SK-N-SH treated with all-trans-retinoic acid at 6 μM for 48 hours (cell line): Measurements from ENCODE around the gene CDKN1A.

Experiments
- ATAC-seq: fragments of 200-7000 bp; cut with Tn5 transposase; 3 replicates; pipeline ENCODE4 v1.9.1; 2020; ENCODE audit warnings: mild to moderate bottlenecking, moderate library complexity
- ARNTL ChIP-seq: fragments of 450-650 bp; formaldehyde crosslinking; IDR thresholded peaks from 2 replicates; pipeline ENCODE4 v1.5.0; 2020; ENCODE audit warnings: low read depth, mild to moderate bottlenecking, moderate library complexity, borderline replicate concordance
- BACH2 ChIP-seq: fragments of 250-450 bp; sonication (Bioruptor Pico); IDR thresholded peaks from 2 replicates; pipeline ENCODE4 v1.9.0; 2021; ENCODE audit warnings: mild to moderate bottlenecking, borderline replicate concordance
- CSDC2 ChIP-seq: fragments of 250-450 bp; sonication (Bioruptor Pico); IDR thresholded peaks from 2 replicates; pipeline ENCODE4 v1.5.0; 2020; ENCODE audit warnings: mild to moderate bottlenecking, moderate library complexity
- ESRRG ChIP-seq: fragments of 250-450 bp; sonication (Bioruptor Pico); IDR thresholded peaks from 2 replicates; pipeline ENCODE4 v1.6.1; 2021; ENCODE audit warnings: mild to moderate bottlenecking
- GLIS3 ChIP-seq: fragments of 250-450 bp; sonication (Bioruptor Pico); IDR thresholded peaks from 2 replicates; pipeline ENCODE4 v1.5.0; 2020; ENCODE audit warnings: mild to moderate bottlenecking, moderate library complexity
- ISL1 ChIP-seq: fragments of 250-450 bp; sonication (Bioruptor Pico); IDR thresholded peaks from 2 replicates; pipeline ENCODE4 v2.1.2; 2022; ENCODE audit warnings: mild to moderate bottlenecking, moderate library complexity
- PATZ1 ChIP-seq: fragments of 250-450 bp; sonication (Bioruptor Pico); IDR thresholded peaks from 2 replicates; pipeline ENCODE4 v1.8.0; 2020; ENCODE audit warnings: mild to moderate bottlenecking, moderate library complexity, borderline replicate concordance
- PPARA ChIP-seq: fragments of 250-450 bp; sonication (Bioruptor Pico); IDR thresholded peaks from 2 replicates; pipeline ENCODE4 v1.5.0; 2020; ENCODE audit warnings: mild to moderate bottlenecking, borderline replicate concordance
- RARB ChIP-seq: fragments of 250-450 bp; sonication (Bioruptor Pico); IDR thresholded peaks from 2 replicates; pipeline ENCODE4 v1.8.0; 2021; ENCODE audit warnings: mild to moderate bottlenecking, moderate library complexity
- SNAI2 ChIP-seq: fragments of 250-450 bp; sonication (Bioruptor Pico); IDR thresholded peaks from 2 replicates; pipeline ENCODE4 v1.5.0; 2020; ENCODE audit warnings: mild to moderate bottlenecking, moderate library complexity
- TCF4 ChIP-seq: fragments of 250-450 bp; sonication (Bioruptor Pico); IDR thresholded peaks from 2 replicates; pipeline ENCODE4 v1.8.0; 2021; ENCODE audit warnings: mild to moderate bottlenecking, moderate library complexity, borderline replicate concordance
- TOX ChIP-seq: fragments of 250-450 bp; sonication (Bioruptor Pico); IDR thresholded peaks from 2 replicates; pipeline ENCODE4 v1.8.0; 2021; ENCODE audit warnings: mild to moderate bottlenecking, moderate library complexity, borderline replicate concordance
- TSHZ2 ChIP-seq: fragments of 250-450 bp; sonication (Bioruptor Pico); IDR thresholded peaks from 2 replicates; pipeline ENCODE4 v1.5.0; 2020; ENCODE audit warnings: mild to moderate bottlenecking, moderate library complexity
- ZC3H10 ChIP-seq: fragments of 250-450 bp; sonication (Bioruptor Pico); IDR thresholded peaks from 2 replicates; pipeline ENCODE4 v1.5.1; 2021; ENCODE audit warnings: mild to moderate bottlenecking, moderate library complexity
- ZFP3 ChIP-seq: fragments of 250-450 bp; sonication (Bioruptor Pico); IDR thresholded peaks from 2 replicates; pipeline ENCODE4 v1.5.0; 2020; ENCODE audit warnings: mild to moderate bottlenecking, moderate library complexity
- ZFP30 ChIP-seq: fragments of 450-650 bp; formaldehyde crosslinking; IDR thresholded peaks from 2 replicates; pipeline ENCODE4 v1.5.0; 2022; ENCODE audit warnings: mild to moderate bottlenecking, moderate library complexity
- ZNF565 ChIP-seq: fragments of 450-650 bp; formaldehyde crosslinking; conservative IDR thresholded peaks from 2 replicates; pipeline ENCODE4 v1.5.0; 2020; ENCODE audit warnings: low read depth, mild to moderate bottlenecking, moderate library complexity
- ZNF70 ChIP-seq: fragments of 450-650 bp; formaldehyde crosslinking; IDR thresholded peaks from 2 replicates; pipeline ENCODE4 v1.5.0; 2020; ENCODE audit warnings: mild to moderate bottlenecking, moderate library complexity
- TF ChIP-seq, protein P1 (sequence below): fragments of 250-450 bp; sonication (Bioruptor Pico); IDR thresholded peaks from 2 replicates; pipeline ENCODE4 v1.8.0; 2021; ENCODE audit warnings: low read depth, mild to moderate bottlenecking, moderate library complexity, borderline replicate concordance
- TF ChIP-seq, protein P2 (sequence below): fragments of 250-450 bp; sonication (Bioruptor Pico); IDR thresholded peaks from 2 replicates; pipeline ENCODE4 v1.5.1; 2020; ENCODE audit warnings: low read depth, mild to moderate bottlenecking, moderate library complexity

The CDKN1A gene

GRCh38 chr6:36715469-36715868 lies 37.0 kb downstream of the CDKN1A start:
- TF ChIP-seq CSDC2 (CRISPR knock-in tag) (no peak), TCF4 (no peak), ZFP3 (CRISPR knock-in tag) (no peak), GLIS3 (CRISPR knock-in tag) (no peak), ISL1 (CRISPR knock-in tag) (no peak), ZC3H10 (CRISPR knock-in tag) (no peak), PATZ1 (CRISPR knock-in tag) (no peak), ARNTL (CRISPR knock-in tag) (no peak), PPARA (no peak), ESRRG (CRISPR knock-in tag) (no peak), ZNF70 (no peak), TSHZ2 (CRISPR knock-in tag) (no peak)
- TF ChIP-seq, protein P1, sequence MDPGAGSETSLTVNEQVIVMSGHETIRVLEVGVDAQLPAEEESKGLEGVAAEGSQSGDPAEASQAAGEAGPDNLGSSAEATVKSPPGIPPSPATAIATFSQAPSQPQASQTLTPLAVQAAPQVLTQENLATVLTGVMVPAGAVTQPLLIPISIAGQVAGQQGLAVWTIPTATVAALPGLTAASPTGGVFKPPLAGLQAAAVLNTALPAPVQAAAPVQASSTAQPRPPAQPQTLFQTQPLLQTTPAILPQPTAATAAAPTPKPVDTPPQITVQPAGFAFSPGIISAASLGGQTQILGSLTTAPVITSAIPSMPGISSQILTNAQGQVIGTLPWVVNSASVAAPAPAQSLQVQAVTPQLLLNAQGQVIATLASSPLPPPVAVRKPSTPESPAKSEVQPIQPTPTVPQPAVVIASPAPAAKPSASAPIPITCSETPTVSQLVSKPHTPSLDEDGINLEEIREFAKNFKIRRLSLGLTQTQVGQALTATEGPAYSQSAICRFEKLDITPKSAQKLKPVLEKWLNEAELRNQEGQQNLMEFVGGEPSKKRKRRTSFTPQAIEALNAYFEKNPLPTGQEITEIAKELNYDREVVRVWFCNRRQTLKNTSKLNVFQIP, result no peak
- TF ChIP-seq, all 23 proteins: peak for 0
- ATAC-seq, result no peak

- TF ChIP-seq TSHZ2 (CRISPR knock-in tag) (no peak), TOX (CRISPR knock-in tag) (no peak), RARB (CRISPR knock-in tag) (no peak), PATZ1 (CRISPR knock-in tag) (no peak), BACH2 (CRISPR knock-in tag) (no peak), SNAI2 (CRISPR knock-in tag) (no peak), PPARA (no peak), ZFP30 (no peak), ZNF565 (CRISPR knock-in tag) (no peak), ISL1 (CRISPR knock-in tag) (no peak)
- TF ChIP-seq, protein P2, sequence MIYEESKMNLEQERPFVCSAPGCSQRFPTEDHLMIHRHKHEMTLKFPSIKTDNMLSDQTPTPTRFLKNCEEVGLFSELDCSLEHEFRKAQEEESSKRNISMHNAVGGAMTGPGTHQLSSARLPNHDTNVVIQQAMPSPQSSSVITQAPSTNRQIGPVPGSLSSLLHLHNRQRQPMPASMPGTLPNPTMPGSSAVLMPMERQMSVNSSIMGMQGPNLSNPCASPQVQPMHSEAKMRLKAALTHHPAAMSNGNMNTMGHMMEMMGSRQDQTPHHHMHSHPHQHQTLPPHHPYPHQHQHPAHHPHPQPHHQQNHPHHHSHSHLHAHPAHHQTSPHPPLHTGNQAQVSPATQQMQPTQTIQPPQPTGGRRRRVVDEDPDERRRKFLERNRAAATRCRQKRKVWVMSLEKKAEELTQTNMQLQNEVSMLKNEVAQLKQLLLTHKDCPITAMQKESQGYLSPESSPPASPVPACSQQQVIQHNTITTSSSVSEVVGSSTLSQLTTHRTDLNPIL, result no peak
- TF ChIP-seq, protein P1, result no peak
- TF ChIP-seq, all 23 proteins: peak for 0
- no peak for ATAC-seq
These were observed 38.1 kb downstream of the CDKN1A start for GRCh38 chr6:36716476-36717093.
